GM21526 (cell line): ENCODE results near the gene NSD1.
"Not testable (repeated sequence)": the region's sequence is repeated elsewhere in the genome, so short reads cannot be mapped to it uniquely, and the experiment has no call there.

ENCODE experiments used
- ATAC-seq: cut with Tn5 transposase; IDR thresholded peaks from one replicate; pipeline ENCODE4 v1.9.1; 2021; ENCODE audit warnings: moderate library complexity; ENCODE audit not compliant: unreplicated experiment, low FRiP score

The NSD1 gene

GRCh38 chr5:177303925-177304391, 170.4 kb downstream of the NSD1 start:
- no peak for ATAC-seq

- no peak for ATAC-seq
Observed at GRCh38 chr5:177304392-177305119, 171.0 kb downstream of the NSD1 start.

GRCh38 chr5:177306103-177306640, 172.6 kb downstream of the NSD1 start:
- not testable (repeated sequence) for ATAC-seq

- no peak for ATAC-seq
Observed at GRCh38 chr5:177306674-177307543, 173.3 kb downstream of the NSD1 start.

GRCh38 chr5:177307544-177308363, 174.2 kb downstream of the NSD1 start:
- ATAC-seq, result no peak

- ATAC-seq, result no peak
Observed at GRCh38 chr5:177308740-177309139, 175.2 kb downstream of the NSD1 start.

GRCh38 chr5:177309351-177310191, 176.0 kb downstream of the NSD1 start:
- ATAC-seq, result no peak

- no peak for ATAC-seq
Observed at GRCh38 chr5:177310332-177310731, 176.8 kb downstream of the NSD1 start.

- no peak for ATAC-seq
Observed at GRCh38 chr5:177310757-177311391, 177.3 kb downstream of the NSD1 start.

GRCh38 chr5:177311392-177311722, 177.8 kb downstream of the NSD1 start:
- peak; percentile 2 for ATAC-seq

- peak; percentile 62 for ATAC-seq
Observed at GRCh38 chr5:177311723-177312648, 178.4 kb downstream of the NSD1 start, which contains the start of gene MXD3. MXD3 (minus strand) TSS chr5:177311898; CDS start chr5:177311830, 68 bp downstream.

GRCh38 chr5:177312649-177313181, 179.1 kb downstream of the NSD1 start:
- ATAC-seq, result peak; percentile 28

GRCh38 chr5:177313561-177314259, 180.1 kb downstream of the NSD1 start:
- ATAC-seq, result no peak

GRCh38 chr5:177314376-177315342, 181.1 kb downstream of the NSD1 start:
- ATAC-seq, result no peak

- no peak for ATAC-seq
Observed at GRCh38 chr5:177315411-177315810, 181.8 kb downstream of the NSD1 start.

GRCh38 chr5:177316005-177316404, 182.4 kb downstream of the NSD1 start:
- no peak for ATAC-seq
